Esophagus squamous epithelium (tissue), 4 donors: Measurements from ENCODE around the gene RAB8B.

Experiments
- POLR2A ChIP-seq, 4 donors: fragments of 450-650 bp; IDR thresholded peaks; one replicate each; pipeline ENCODE4 v1.6.1; 2017; ENCODE audit warnings: antibody characterized with exemption in 4 of 4, mild to moderate bottlenecking in 4 of 4, moderate library complexity in 3 of 4
- TF ChIP-seq, protein P1 (sequence below), 6 experiments: fragments of 450-650 bp in 4 of 6; fragments of 200-600 bp in 2 of 6; sonication (generic) in 2 of 6; IDR thresholded peaks; one replicate each; pipeline ENCODE4 v1.5.1; 2016 to 2019; ENCODE audit warnings: antibody characterized with exemption in 6 of 6, mild to moderate bottlenecking in 4 of 6, moderate library complexity in 4 of 6

DNA sequence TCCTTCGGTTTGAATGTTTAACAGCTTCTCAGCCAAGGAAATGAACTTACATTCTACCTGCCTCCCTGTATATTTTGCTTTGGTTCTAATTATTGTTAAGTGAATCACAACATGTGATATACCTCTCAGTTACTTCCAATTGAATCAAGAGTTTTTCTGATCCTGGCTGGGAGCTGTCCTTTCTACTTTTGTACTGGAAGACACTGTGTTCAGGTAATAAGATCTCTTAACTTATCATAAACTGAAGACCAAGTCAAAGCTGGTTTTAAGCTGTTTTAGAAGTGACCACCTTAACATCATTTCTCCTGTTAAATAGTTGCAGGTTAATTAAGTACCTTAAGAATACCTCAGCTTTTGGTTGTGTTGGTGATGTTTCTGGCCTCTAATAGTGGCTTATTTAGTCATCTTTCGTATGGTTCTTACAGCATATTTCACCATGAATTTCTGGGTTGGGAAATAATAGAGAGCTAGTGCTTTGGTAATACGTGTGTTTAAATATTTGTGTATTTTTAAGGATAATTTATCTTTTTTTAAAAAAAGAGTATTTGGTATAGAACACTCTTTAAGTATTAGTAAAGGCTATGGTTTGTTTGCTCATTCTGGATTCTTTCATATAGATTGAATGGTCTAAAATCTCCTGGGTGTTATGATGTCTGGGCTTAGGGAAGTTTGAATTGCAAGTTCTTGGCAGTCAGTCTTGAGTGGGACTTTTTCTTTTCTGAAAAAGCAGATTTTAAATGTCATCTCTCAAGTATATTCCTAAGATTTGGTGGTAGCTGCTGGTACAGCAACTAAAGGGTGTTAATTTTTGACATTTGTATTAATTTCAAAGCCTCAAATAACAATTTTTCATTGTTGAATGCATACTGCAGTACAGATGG lies 1.6 kb downstream of the RAB8B start:
- no peak for TF ChIP-seq POLR2A (IDR thresholded peaks at IDR 0.05)
- TF ChIP-seq, protein P1, sequence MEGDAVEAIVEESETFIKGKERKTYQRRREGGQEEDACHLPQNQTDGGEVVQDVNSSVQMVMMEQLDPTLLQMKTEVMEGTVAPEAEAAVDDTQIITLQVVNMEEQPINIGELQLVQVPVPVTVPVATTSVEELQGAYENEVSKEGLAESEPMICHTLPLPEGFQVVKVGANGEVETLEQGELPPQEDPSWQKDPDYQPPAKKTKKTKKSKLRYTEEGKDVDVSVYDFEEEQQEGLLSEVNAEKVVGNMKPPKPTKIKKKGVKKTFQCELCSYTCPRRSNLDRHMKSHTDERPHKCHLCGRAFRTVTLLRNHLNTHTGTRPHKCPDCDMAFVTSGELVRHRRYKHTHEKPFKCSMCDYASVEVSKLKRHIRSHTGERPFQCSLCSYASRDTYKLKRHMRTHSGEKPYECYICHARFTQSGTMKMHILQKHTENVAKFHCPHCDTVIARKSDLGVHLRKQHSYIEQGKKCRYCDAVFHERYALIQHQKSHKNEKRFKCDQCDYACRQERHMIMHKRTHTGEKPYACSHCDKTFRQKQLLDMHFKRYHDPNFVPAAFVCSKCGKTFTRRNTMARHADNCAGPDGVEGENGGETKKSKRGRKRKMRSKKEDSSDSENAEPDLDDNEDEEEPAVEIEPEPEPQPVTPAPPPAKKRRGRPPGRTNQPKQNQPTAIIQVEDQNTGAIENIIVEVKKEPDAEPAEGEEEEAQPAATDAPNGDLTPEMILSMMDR (IDR thresholded peaks at IDR 0.05) = no peak
